ENCODE measurements around the gene KAZN. TPM values are rescaled to one million over a fixed set of nuclear protein-coding genes. Genes with fewer than 3 reads are reported as not detected.

Gene KAZN
- total and polyA plus RNA-seq, 2 of the 8 experiments (the other 6 are each of a cell fraction or from before 2014, with no cell fraction given), result 3.7 to 11.8 TPM

- 0 out of 2 replicates have a peak, but pooled peaks cover 2% of the 10 kb centered on the region for H3K79me1 ChIP-seq (ENCODE audit: low read depth, low read length)
- 92% methylated on average over 2 of the region's 2 CpGs; no CpG with 5 or more reads in 1 of the 2 experiments for WGBS, 2 experiments (ENCODE audit: extremely low coverage in 1 of 2, insufficient coverage in 1 of 2, insufficient read length in 1 of 2, insufficient replicate concordance in 2 of 2, low coverage in 1 of 2, low lambda C conversion rate in 2 of 2, missing lambda C conversion rate in 1 of 2)
- no peak for DNase-seq (ENCODE audit: low read depth in 1 of 2, low spot score in 2 of 2)
- H3K4me3 ChIP-seq (ENCODE audit: extremely low read depth in 1 of 4, insufficient read depth in 2 of 4, low read depth in 3 of 4, low read length in 4 of 4), result no peak overlapping the region
- no peak overlapping the region for H3K56ac ChIP-seq (replicated peaks; ENCODE audit: insufficient read length, low read depth, low read length)
- no peaks in the 10 kb centered on the region for H4K20me1 ChIP-seq (replicated peaks in 1 of 2; ENCODE audit: control insufficient read depth in 1 of 2, insufficient read depth in 2 of 2, low read length in 2 of 2)
- H3K27ac ChIP-seq (ENCODE audit: low read depth, low read length), result no peak overlapping the region
- no peak overlapping the region for H2BK120ac ChIP-seq (replicated peaks; ENCODE audit: low read depth, low read length)
- no peak for FAIRE-seq
- no peak overlapping the region for H2BK15ac ChIP-seq (ENCODE audit: low read length)
- no peak overlapping the region for H2BK5ac ChIP-seq (ENCODE audit: low read depth, low read length)
- no peak overlapping the region; the same call in 1 of the 2 replicates for H2BK12ac ChIP-seq (ENCODE audit: low read depth, low read length)
- no peak overlapping the region for H3K9ac ChIP-seq (replicated peaks in 1 of 4; ENCODE audit: extremely low read depth in 1 of 4, low read depth in 3 of 4, low read length in 3 of 4)
- H3K79me2 ChIP-seq (ENCODE audit: control insufficient read depth in 1 of 2, insufficient read depth in 2 of 2, low read length in 2 of 2), result no peaks in the 10 kb centered on the region
- H2BK20ac ChIP-seq (ENCODE audit: low read length), result no peak overlapping the region
- no peak overlapping the region for H4K8ac ChIP-seq (ENCODE audit: extremely low read depth, insufficient read depth, low read length)
- no peak overlapping the region for H3K4ac ChIP-seq (replicated peaks; ENCODE audit: insufficient read length, low read depth, low read length)
- ChIA-PET POLR2A (ENCODE audit: partially characterized antibody) (interaction anchor here (1.4 kb wide), 1 partner anchor 13 kb away, joined by 4 read pairs; no protein-coding TSS in a partner anchor), CTCF (ENCODE audit: partially characterized antibody) (interaction anchor here (1.5 to 4.4 kb wide), 5 partner anchors 8 to 48 kb away, joined by 4 to 43 read pairs (median 6); no protein-coding TSS in a partner anchor)
- no peaks in the 10 kb centered on the region for H3K23me2 ChIP-seq (ENCODE audit: low read depth, low read length)
- H3K18ac ChIP-seq (ENCODE audit: extremely low read depth, low read length), result no peak overlapping the region
- no peaks in the 10 kb centered on the region for H3K27me3 ChIP-seq (replicated peaks in 1 of 4; ENCODE audit: control insufficient read depth in 3 of 4, extremely low read depth in 1 of 4, insufficient read depth in 3 of 4, low read length in 3 of 4)
- no peak overlapping the region for H4K91ac ChIP-seq (replicated peaks; ENCODE audit: insufficient read length, low read length)
- no peaks in the 10 kb centered on the region for H3K4me1 ChIP-seq (replicated peaks in 1 of 4; ENCODE audit: control insufficient read depth in 3 of 4, insufficient read depth in 4 of 4, low read length in 3 of 4)
- no peaks in the 10 kb centered on the region for H3K36me3 ChIP-seq (ENCODE audit: control insufficient read depth in 2 of 4, insufficient read depth in 4 of 4, low read length in 3 of 4)
- H2AFZ ChIP-seq (ENCODE audit: low read length), result no peak overlapping the region
- H3K23ac ChIP-seq (ENCODE audit: insufficient read length), result no peak overlapping the region
- no peak overlapping the region for H3K4me2 ChIP-seq (ENCODE audit: insufficient read depth in 1 of 2, low read depth in 2 of 2, low read length in 2 of 2)
- H2AK5ac ChIP-seq (ENCODE audit: low read depth, low read length), result no peak overlapping the region
- no peak overlapping the region for H3K14ac ChIP-seq (ENCODE audit: insufficient read length)
- H3K9me3 ChIP-seq (ENCODE audit: insufficient read depth in 2 of 2, low read depth in 1 of 2, low read length in 1 of 2), result no peaks in the 10 kb centered on the region
- no peak overlapping the region for H4K5ac ChIP-seq (ENCODE audit: insufficient read length, low read depth, low read length)
- TF ChIP-seq NANOG (IDR thresholded peaks at IDR 0.05; ENCODE audit: insufficient read depth, low read depth, low read length, poor library complexity, severe bottlenecking), result no peak
- TF ChIP-seq CEBPB (IDR thresholded peaks at IDR 0.05; ENCODE audit: low read depth, low read length), result no peak
- no peak for TF ChIP-seq PHF8 (conservative IDR thresholded peaks at IDR 0.05; ENCODE audit: low read depth, low read length)
- no peak for TF ChIP-seq SIN3A (conservative IDR thresholded peaks at IDR 0.05 in 1 of 2, IDR thresholded peaks at IDR 0.05 in 1 of 2; ENCODE audit: low read depth in 1 of 2, low read length in 2 of 2)
- TF ChIP-seq E2F6 (IDR thresholded peaks at IDR 0.05), result no peak
Measured at GRCh38 chr1:15075817-15076216, 477.3 kb downstream of the KAZN start.
